Activated naive CD4-positive, alpha-beta T cell treated with anti-CD3 and anti-CD28 coated beads, Interleukin-2, amount 50 U/mL, for 72 hours (primary cell): ENCODE data around the gene MBD3L2B. TPM values are rescaled to one million over a fixed set of nuclear protein-coding genes. Genes with fewer than 3 reads are reported as not detected.

Experiments used
- ATAC-seq, 2 donors: fragments of 150-1000 bp; cut with Tn5 transposase; 2 replicates each; pipeline ENCODE4 v1.10.0; 2021; ENCODE audit warnings: mild to moderate bottlenecking in 2 of 2, moderate library complexity in 2 of 2
- DNase-seq, 2 donors: peaks; one replicate each; pipeline ENCODE4 v3.0.0; 2021 to 2022; ENCODE audit warnings: low spot score in 2 of 2
- H3K27ac Mint-ChIP-seq, 2 donors: one replicate each; pipeline ENCODE4 v1.8.0; 2022; ENCODE audit warnings: mild to moderate bottlenecking in 2 of 2, mixed read lengths in 2 of 2
- H3K36me3 Mint-ChIP-seq, 2 donors: one replicate each; pipeline ENCODE4 v1.8.0; 2022; ENCODE audit warnings: mixed read lengths in 2 of 2
- H3K9me3 Mint-ChIP-seq, 2 donors: one replicate each; pipeline ENCODE4 v1.8.0; 2022; ENCODE audit warnings: mixed read lengths in 2 of 2
- total RNA-seq, 2 donors: library from RNA; stranded (reverse); gene quantifications; one replicate each; pipeline ENCODE4 v1.2.3, GENCODE V29; 2022

The MBD3L2B gene
- total RNA-seq, 2 donors from 2014 or later = not detected

DNA sequence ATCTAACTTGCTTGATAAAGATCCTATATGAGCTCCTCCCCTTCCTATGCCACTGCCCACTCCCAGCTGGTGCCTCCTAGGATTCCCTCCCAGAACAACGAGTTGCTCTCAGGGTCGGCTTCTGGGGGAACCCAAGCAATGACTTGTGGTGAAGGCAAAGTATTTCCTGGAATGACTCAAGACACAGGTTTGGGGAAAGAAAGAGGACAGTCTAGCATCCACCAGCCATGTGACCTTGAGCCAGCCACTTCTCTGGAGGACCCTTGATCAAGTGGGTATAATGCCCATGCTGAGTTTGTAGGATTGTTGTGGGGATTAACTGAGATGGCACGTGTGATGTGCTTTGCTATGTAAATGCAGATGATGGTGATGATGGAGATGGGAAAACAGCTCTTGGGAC is 33.0 kb downstream of the MBD3L2B start:
- peaks cover 6 to 20% of the 10 kb centered on the region in 2 donors for H3K9me3 Mint-ChIP-seq
- H3K27ac Mint-ChIP-seq = no peak overlapping the region
- no peak for DNase-seq
- H3K36me3 Mint-ChIP-seq = peaks cover 25 to 26% of the 10 kb centered on the region in 2 donors
- no peak for ATAC-seq

DNA sequence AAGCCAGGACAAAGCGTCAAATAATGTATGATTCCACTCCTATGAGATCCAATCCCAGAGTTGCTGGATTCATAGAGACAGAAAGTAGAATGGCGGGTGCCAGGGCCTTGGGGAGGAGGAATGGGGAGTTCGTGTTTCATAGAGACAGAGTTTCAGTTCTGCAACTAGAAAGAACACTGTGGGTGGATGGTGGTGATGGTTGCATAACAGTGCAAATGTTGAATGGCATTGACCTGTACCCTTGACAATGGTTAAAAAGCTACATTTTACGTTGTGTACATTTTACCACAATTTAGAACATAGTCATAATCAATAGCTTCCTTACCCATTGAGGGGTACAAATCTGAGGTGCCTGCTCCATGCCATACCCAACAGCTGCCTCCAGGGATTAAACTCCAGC is 33.4 kb downstream of the MBD3L2B start:
- ATAC-seq = no peak
- Mint-ChIP-seq H3K36me3 (peaks cover 25 to 28% of the 10 kb centered on the region in 2 donors), H3K9me3 (peaks cover 9 to 20% of the 10 kb centered on the region in 2 donors), H3K27ac (no peak overlapping the region)
- DNase-seq = no peak

- no peak for DNase-seq
- peak in 1 of 2 donors; percentile 54 for ATAC-seq
- peaks cover 25 to 28% of the 10 kb centered on the region in 2 donors for H3K36me3 Mint-ChIP-seq
Measured at GRCh38 chr19:6983448-6983847, 37.8 kb downstream of the MBD3L2B start.

GRCh38 chr19:6979399-6979798 is 41.8 kb downstream of the MBD3L2B start:
- ATAC-seq = peak; percentile 60 to 95
- Mint-ChIP-seq H3K36me3 (peaks cover 21 to 28% of the 10 kb centered on the region in 2 donors), H3K9me3 (peaks cover 12 to 15% of the 10 kb centered on the region in 2 donors), H3K27ac (no peak overlapping the region)
- DNase-seq = no peak

More at GRCh38 chr19:6983448-6983847, 37.8 kb downstream of the MBD3L2B start:
- Mint-ChIP-seq H3K9me3 (peaks cover 9 to 20% of the 10 kb centered on the region in 2 donors), H3K27ac (no peak overlapping the region)

- Mint-ChIP-seq H3K36me3 (peaks cover 14% of the 10 kb centered on the region in 2 donors), H3K9me3 (peaks cover 6 to 8% of the 10 kb centered on the region in 2 donors), H3K27ac (no peak overlapping the region)
- ATAC-seq (no peak), DNase-seq (no peak)
Measured at GRCh38 chr19:6976197-6976596, 45.0 kb downstream of the MBD3L2B start.

DNA sequence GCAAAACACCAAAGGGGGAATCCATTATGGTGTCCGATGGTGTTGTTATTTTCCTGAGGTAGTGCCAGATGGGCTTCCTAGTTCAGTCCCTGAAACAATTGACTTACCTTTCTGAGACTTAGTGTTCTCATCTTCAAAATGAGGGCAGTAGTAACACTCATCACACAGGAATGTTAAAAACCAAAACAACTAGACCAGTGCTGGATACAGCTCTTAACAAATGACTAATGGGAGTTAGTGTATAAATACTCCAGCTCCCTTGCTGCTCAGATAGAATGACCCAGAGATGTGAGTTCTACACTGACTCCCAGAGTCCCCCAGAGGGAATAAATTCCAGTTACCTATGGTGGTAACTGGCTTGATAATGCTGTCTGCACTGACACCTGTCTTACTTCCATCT is 49.9 kb downstream of the MBD3L2B start:
- ATAC-seq (peak; percentile 41 to 64), DNase-seq (no peak)
- H3K27ac Mint-ChIP-seq = peak overlapping the region in 1 of 2 donors; percentile 63
- peaks cover 4 to 5% of the 10 kb centered on the region in 2 donors for H3K36me3 Mint-ChIP-seq
- peaks cover 0 to 4% of the 10 kb centered on the region in 2 donors for H3K9me3 Mint-ChIP-seq

- H3K27ac Mint-ChIP-seq = no peak overlapping the region
- H3K9me3 Mint-ChIP-seq = peaks cover 0 to 4% of the 10 kb centered on the region in 2 donors
- DNase-seq (no peak), ATAC-seq (peak in 1 of 2 donors; percentile 61)
- peaks cover 4 to 5% of the 10 kb centered on the region in 2 donors for H3K36me3 Mint-ChIP-seq
Measured at GRCh38 chr19:6970443-6970842, 50.8 kb downstream of the MBD3L2B start.

DNA sequence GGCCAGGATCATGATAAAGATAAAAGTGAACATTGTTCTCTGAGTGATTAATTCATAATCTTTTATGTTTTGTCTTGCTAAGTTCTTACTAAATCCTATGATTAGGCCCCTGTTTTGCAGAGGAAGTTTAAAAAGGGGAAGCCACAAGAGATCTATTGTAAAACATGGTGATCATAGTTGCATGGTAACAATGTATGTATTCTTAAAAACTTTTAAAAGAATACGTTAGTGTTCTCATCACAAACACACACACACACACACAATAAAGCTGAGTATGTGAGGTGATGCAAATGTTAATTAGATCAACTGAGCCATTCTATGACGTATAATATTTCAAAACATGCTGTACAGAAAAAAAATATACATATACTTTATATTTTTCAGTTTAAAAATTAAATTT is 51.2 kb downstream of the MBD3L2B start:
- Mint-ChIP-seq H3K27ac (no peak overlapping the region), H3K9me3 (peaks cover 0 to 4% of the 10 kb centered on the region in 2 donors), H3K36me3 (peaks cover 4 to 5% of the 10 kb centered on the region in 2 donors)
- ATAC-seq = no peak
- no peak for DNase-seq

- Mint-ChIP-seq H3K36me3 (peaks cover 4 to 5% of the 10 kb centered on the region in 2 donors), H3K9me3 (peaks cover 0 to 4% of the 10 kb centered on the region in 2 donors), H3K27ac (no peak overlapping the region)
- ATAC-seq (no peak), DNase-seq (no peak)
Measured at GRCh38 chr19:6969490-6969889, 51.7 kb downstream of the MBD3L2B start.

Other genes with a start within 250 kb of the MBD3L2B start
- 100 to 1,000 TPM in 1 of 2 donors, 10 to 100 TPM in 1; 81.5 to 121 TPM for gene VAV1, start 248.7 kb downstream of the MBD3L2B start, total RNA-seq
- 10 to 100 TPM; 12.1 to 16.1 TPM for gene ADGRE1, start 133.9 kb downstream of the MBD3L2B start, total RNA-seq
- gene MBD3L5, start 9.1 kb upstream of the MBD3L2B start, total RNA-seq = not detected
- not detected for gene MBD3L4, start 18.7 kb upstream of the MBD3L2B start, total RNA-seq
- gene MBD3L2, start 27.9 kb upstream of the MBD3L2B start, total RNA-seq = not detected
- not detected for gene MBD3L3, start 37.2 kb upstream of the MBD3L2B start, total RNA-seq
- gene ZNF557, start 48.3 kb upstream of the MBD3L2B start, total RNA-seq = 1 to 10 TPM; 7.9 to 8.3 TPM